VCaP (cell line): Measurements from ENCODE around the gene NHSL2.
"Not testable (repeated sequence)": the region's sequence is repeated elsewhere in the genome, so short reads cannot be mapped to it uniquely, and the experiment has no call there.

Source experiments
- H3K27ac ChIP-seq: fragments of 450-650 bp; 2 replicates; pipeline ENCODE4 v1.5.1; 2017
- TF ChIP-seq, protein P1 (sequence below): fragments of 450-650 bp; conservative IDR thresholded peaks from 2 replicates; pipeline ENCODE4 v1.5.1; 2017; ENCODE audit warnings: mild to moderate bottlenecking, moderate library complexity

The NHSL2 gene

DNA sequence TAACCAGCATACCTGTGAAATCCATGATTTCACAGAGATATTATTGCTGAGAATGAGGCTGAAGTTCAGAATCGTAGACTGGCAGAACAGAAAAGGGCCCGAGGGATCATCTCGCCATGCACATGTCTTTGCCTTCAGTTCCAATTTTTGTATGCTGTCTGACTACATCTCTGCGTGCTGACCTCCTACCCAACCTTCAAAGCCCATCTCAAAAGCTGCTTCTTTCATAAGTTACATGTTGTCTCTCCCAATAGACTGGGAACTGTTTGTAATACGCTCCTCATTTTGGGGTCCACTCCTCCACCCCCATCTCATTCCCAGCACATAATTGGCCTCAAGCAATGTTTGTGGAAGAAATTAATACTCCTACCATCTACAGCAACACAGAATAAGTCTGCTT, 142.9 kb downstream of the NHSL2 start:
- H3K27ac ChIP-seq = no peak overlapping the region
- TF ChIP-seq, protein P1, sequence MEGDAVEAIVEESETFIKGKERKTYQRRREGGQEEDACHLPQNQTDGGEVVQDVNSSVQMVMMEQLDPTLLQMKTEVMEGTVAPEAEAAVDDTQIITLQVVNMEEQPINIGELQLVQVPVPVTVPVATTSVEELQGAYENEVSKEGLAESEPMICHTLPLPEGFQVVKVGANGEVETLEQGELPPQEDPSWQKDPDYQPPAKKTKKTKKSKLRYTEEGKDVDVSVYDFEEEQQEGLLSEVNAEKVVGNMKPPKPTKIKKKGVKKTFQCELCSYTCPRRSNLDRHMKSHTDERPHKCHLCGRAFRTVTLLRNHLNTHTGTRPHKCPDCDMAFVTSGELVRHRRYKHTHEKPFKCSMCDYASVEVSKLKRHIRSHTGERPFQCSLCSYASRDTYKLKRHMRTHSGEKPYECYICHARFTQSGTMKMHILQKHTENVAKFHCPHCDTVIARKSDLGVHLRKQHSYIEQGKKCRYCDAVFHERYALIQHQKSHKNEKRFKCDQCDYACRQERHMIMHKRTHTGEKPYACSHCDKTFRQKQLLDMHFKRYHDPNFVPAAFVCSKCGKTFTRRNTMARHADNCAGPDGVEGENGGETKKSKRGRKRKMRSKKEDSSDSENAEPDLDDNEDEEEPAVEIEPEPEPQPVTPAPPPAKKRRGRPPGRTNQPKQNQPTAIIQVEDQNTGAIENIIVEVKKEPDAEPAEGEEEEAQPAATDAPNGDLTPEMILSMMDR = no peak

DNA sequence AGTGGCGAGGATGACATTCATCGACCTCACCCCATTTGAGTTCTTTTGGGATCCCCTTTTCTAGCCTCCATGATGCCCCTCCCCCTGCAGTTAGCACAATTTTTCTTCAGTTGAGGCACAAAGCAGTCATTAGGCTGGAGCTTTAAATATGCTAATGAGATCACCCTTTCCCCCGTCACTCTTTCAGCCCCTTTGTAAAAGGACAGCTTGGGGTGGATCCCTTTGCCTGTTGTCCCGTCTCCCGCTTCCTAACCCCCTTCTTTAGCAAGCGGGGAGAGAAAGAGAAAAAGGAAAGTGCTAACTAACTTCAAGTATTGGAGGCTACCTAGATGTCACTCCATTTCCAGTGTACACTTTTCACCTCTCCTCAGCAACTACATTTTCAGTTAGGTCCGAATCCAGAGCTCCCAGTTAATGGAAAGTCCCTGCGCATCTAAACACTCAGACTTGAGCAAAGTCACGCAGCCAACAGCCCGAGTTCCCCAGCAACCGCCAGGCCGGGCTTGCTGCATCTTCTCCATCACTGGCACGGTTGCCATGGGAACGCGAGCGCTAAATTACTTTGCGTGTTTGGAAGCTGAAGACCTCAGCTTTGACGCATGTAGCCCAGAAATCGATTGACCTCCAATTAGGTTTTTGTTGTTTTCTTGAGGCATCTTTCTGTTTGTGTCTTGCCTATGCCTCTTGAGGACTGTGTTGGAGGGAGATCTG, 144.3 kb downstream of the NHSL2 start:
- no peak overlapping the region for H3K27ac ChIP-seq
- TF ChIP-seq, protein P1 = no peak

DNA sequence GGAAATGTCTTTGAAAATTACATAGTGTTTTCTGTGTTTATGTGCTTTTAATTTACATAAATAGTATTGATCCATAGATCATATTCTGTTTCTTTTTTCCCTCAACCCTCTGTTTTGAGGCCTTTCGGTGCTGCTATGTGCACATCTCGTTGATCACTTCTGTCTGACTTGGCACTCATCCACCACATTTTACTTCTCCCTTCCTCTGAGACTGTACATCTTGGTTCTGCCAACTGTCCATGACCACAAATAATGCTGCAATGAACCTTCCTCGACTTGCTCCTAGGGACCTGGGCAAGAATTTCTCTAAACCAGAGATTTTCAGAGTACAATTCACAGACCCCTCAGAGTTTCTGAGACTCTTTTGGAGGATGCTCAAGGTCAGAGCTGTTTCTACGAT, 146.7 kb downstream of the NHSL2 start:
- no peak overlapping the region for H3K27ac ChIP-seq
- TF ChIP-seq, protein P1 = no peak

DNA sequence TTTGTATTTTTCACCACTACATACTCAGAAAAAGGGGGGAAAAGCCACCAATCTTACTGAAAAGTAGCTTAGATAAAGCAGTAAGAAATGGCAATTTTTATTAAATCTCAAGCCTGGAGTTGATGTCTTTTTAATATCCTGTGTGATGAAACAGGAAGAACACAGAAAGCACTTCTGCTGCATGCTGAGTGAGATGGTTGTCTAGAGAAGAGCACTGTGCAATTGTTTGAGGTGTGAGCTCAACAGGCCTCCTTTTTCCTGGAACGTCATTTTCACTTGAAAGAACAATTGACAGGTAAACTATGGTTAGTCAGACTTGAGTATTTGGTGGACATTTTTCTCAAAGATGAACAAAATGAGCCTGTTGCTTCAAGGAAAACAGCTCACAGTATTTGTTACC, 147.2 kb downstream of the NHSL2 start:
- no peak overlapping the region for H3K27ac ChIP-seq
- TF ChIP-seq, protein P1 = no peak

DNA sequence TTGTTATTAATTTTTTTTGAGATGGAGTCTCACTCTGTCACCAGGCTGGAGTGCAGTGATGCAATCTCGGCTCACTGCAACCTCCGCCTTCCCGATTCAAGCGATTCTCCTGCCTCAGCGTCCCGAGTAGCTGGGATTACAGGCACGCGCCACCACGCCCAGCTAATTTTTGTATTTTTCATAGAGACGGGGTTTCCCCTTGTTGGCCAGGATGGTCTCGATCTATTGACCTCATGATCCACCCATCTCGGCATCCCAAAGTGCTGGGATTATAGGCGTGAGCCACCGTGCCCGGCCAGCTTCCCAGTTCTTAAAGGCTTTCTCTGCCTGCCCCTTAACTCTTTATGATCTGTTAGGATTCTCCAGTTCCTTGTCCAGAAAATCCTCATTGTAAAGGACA, 147.7 kb downstream of the NHSL2 start:
- not testable (repeated sequence) for H3K27ac ChIP-seq

DNA sequence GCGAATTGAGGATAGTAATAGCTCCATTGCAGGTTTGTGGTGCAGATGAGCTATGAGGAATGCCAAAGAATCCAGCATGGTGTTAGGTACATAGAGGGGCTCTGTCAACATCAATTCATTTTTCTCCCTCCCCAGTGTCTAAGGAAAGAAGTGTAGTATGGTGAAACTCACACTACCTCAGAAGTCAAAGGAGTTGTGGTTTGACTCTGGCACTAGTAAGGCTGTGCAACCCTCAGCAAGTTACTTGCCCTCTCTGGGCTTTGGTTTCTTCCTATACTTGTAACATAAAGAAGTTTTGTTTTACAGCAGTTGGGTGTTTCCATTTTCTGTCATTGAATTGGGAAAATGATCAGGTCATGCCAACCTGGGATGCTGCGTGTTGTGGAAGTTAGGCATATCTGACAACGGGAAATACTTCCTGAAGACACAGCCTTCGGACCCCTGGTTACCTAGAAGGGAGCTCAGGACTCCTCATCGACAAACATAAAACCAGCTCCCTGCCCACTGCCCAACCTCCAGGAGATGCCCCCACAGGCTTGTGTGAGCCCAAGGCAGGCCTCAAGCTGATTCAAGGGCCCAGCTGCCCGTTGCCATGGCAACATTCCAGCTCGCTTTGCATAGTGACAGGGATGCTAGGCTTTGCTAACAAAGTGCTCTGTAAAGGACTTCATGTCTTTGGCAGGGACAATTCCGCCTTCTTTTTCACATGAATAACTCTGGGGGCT, 149.7 kb downstream of the NHSL2 start:
- no peak overlapping the region for H3K27ac ChIP-seq
- TF ChIP-seq, protein P1 = no peak

DNA sequence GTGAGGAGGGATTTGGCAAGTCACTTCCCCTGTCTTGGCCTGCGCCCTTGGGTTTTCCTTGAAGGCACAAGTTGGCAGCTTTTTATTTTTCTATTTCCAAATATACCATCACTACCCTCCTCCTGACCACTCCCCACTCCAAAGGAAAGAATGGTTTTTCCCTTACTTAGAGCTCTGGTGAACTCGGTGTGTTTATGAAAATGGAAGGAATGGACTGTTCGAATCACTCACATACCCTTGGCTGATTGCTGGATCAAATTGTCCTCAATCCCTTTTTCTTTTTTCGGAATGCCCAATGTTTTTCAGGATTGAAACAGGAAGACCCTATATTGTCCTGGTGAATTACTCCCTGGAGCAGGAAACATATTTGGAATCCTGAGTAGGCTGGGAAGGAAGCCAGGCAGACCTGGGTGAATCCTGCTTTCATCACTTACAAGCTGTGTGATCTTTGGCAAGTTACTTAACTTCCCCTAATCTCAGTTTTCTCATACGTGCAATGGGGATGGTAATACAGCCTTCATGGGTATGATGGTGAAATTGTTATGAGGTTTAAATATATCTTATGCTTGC, 150.4 kb downstream of the NHSL2 start:
- TF ChIP-seq, protein P1 = no peak
- no peak overlapping the region for H3K27ac ChIP-seq

DNA sequence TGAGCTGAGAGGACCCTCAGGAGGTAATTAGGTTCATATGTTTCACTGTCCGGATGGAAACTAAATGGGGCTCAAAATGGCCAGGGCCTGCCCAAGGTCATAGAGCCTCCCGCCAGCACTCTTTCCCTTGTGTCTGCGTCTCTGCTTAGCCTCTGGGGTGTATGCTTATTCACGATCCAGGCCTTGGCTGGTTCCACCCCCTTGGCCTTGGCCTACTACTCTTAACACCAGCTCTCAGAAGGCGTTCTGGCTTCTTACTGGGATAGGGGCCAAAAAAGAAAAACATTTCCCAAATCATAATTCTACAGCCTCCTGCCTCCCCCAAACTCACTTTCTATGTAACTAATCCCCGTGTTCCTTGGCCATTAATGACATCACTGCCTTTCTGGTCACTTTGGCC, 152.3 kb downstream of the NHSL2 start:
- H3K27ac ChIP-seq = no peak overlapping the region
- TF ChIP-seq, protein P1 = no peak
